K562 (cell line): Measurements from ENCODE around the gene AMIGO3. TPM values are rescaled to one million over a fixed set of nuclear protein-coding genes. Genes with fewer than 3 reads are reported as not detected.
"Not testable (repeated sequence)": the region's sequence is repeated elsewhere in the genome, so short reads cannot be mapped to it uniquely, and the experiment has no call there.

Experiments
- ATAC-seq: fragments of 200-7000 bp; cut with Tn5 transposase; 3 replicates; pipeline ENCODE4 v1.9.1; 2020; ENCODE audit warnings: moderate library complexity
- BruUV-seq: library from RNA; stranded (reverse); fragments of 400-500 nt; replicated peaks from 2 replicates; lab custom pipeline; 2021; lab: Mats Ljungman, UMichigan
- CTCF ChIA-PET: fragments of 300-600 bp; formaldehyde crosslinking; extraction: SDS; loops from one replicate; lab custom pipeline; 2021; ENCODE audit warnings: low intra/inter-chr PET ratio; lab: Yijun Ruan, JAX
- POLR2A ChIA-PET: fragments of 300-600, 350-650 bp; sonication (Branson Sonifier 250); formaldehyde crosslinking; extraction: SDS; loops from one replicate; lab custom pipeline; 2021; ENCODE audit warnings: antibody characterized with exemption, inconsistent platforms; lab: Yijun Ruan, JAX
- DNase-seq, 4 experiments: peaks; one replicate each; pipeline versions ENCODE4 v3.0.0 to v3.0.0-alpha.2; 2011 to 2018; ENCODE audit warnings: low spot score in 3 of 4, mixed read lengths in 3 of 4; ENCODE audit errors: extremely low read depth in 1 of 4
- FAIRE-seq: peaks from 2 replicates; lab custom pipeline; 2011; peaks lifted over from hg19 to GRCh38; lab: Jason Lieb, UNC
- H2AFZ ChIP-seq: 2 replicates; pipeline ENCODE4 v1.6.0; 2011; ENCODE audit warnings: low read depth, low read length, control low read depth, inconsistent platforms
- H3K27ac ChIP-seq: fragments of 200-600 bp; 3 replicates; pipeline ENCODE4 v1.8.0; 2011; ENCODE audit warnings: low read depth, mild to moderate bottlenecking, control low read depth, inconsistent platforms, low read length, moderate library complexity, mixed read lengths; ENCODE audit errors: extremely low read depth
- H3K27me3 ChIP-seq, 2 experiments: fragments of 300-600 bp in 1 of 2; 2 replicates in 1 of 2; 3 replicates in 1 of 2; pipeline versions ENCODE4 v1.6.0 to v1.8.0; 2011; ENCODE audit warnings: inconsistent platforms in 2 of 2, low read length in 2 of 2, mild to moderate bottlenecking in 1 of 2, mixed read lengths in 1 of 2, moderate library complexity in 1 of 2; ENCODE audit not compliant: control insufficient read depth in 2 of 2, insufficient read depth in 2 of 2
- H3K36me3 ChIP-seq: fragments of 300-600 bp; 3 replicates; pipeline ENCODE4 v1.8.0; 2011; ENCODE audit warnings: mild to moderate bottlenecking, low read length, inconsistent platforms; ENCODE audit not compliant: control insufficient read depth, insufficient read depth
- H3K4me1 ChIP-seq, 2 experiments: fragments of 200-600 bp in 1 of 2; replicated peaks in 1 of 2; 2 replicates in 1 of 2; 3 replicates in 1 of 2; pipeline versions ENCODE4 v1.5.1 to v1.8.0; 2011; ENCODE audit warnings: inconsistent platforms in 2 of 2, low read length in 2 of 2, mild to moderate bottlenecking in 1 of 2, mixed read lengths in 1 of 2, moderate library complexity in 1 of 2; ENCODE audit not compliant: control insufficient read depth in 2 of 2, insufficient read depth in 2 of 2
- H3K4me2 ChIP-seq: 2 replicates; pipeline ENCODE4 v1.6.1; 2011; ENCODE audit warnings: low read length, control low read depth, inconsistent platforms, mixed read lengths; ENCODE audit not compliant: insufficient read depth
- H3K4me3 ChIP-seq: fragments of 200-600 bp; sonication (generic), shearing (Covaris generic); 2 replicates; pipeline ENCODE4 v1.5.1; 2016; ENCODE audit warnings: control low read depth, inconsistent platforms
- H3K79me2 ChIP-seq: fragments of 200-600 bp; 3 replicates; pipeline ENCODE4 v1.8.0; 2011; ENCODE audit warnings: low read length, inconsistent platforms; ENCODE audit not compliant: control insufficient read depth, insufficient read depth
- H3K9ac ChIP-seq, 2 experiments: 2 replicates each; pipeline versions ENCODE4 v1.6.0 to v1.6.1; 2011; ENCODE audit warnings: low read depth in 2 of 2, low read length in 2 of 2, control low read depth in 1 of 2, inconsistent platforms in 1 of 2, mild to moderate bottlenecking in 1 of 2, mixed read lengths in 1 of 2; ENCODE audit not compliant: insufficient read depth in 1 of 2
- H3K9me1 ChIP-seq: one replicate; pipeline ENCODE4 v1.6.0; 2011; ENCODE audit warnings: inconsistent platforms, mild to moderate bottlenecking, low read length, moderate library complexity; ENCODE audit not compliant: control insufficient read depth, insufficient read depth
- H3K9me3 ChIP-seq: replicated peaks from 2 replicates; pipeline ENCODE4 v1.5.1; 2011; ENCODE audit warnings: low read depth, low read length, inconsistent platforms; ENCODE audit not compliant: control insufficient read depth, insufficient read depth
- H4K20me1 ChIP-seq: replicated peaks from 2 replicates; pipeline ENCODE4 v1.6.1; 2011; ENCODE audit warnings: low read length, inconsistent platforms, mixed read lengths; ENCODE audit not compliant: control insufficient read depth, insufficient read depth
- CCNT2 ChIP-seq: IDR thresholded peaks from 2 replicates; pipeline ENCODE4 v1.6.1; 2011; ENCODE audit warnings: borderline replicate concordance, low read depth, mild to moderate bottlenecking, moderate library complexity, mixed read lengths, low read length; ENCODE audit not compliant: insufficient read length; ENCODE audit errors: extremely low read depth
- EP300 ChIP-seq: IDR thresholded peaks from 2 replicates; pipeline ENCODE4 v1.6.1; 2012; ENCODE audit warnings: low read length, improper control_type of control experiment
- POLR2AphosphoS5 ChIP-seq: IDR thresholded peaks from 2 replicates; pipeline ENCODE4 v1.6.1; 2011; ENCODE audit warnings: mild to moderate bottlenecking, low read depth, low read length, moderate library complexity; ENCODE audit not compliant: control insufficient read depth, insufficient read depth
- RCOR1 ChIP-seq, 2 experiments: IDR thresholded peaks; 2 replicates each; pipeline ENCODE4 v1.6.1; 2012; ENCODE audit warnings: low read depth in 2 of 2, low read length in 2 of 2, borderline replicate concordance in 1 of 2, improper control_type of control experiment in 1 of 2
- TAF1 ChIP-seq: IDR thresholded peaks from 2 replicates; pipeline ENCODE4 v1.6.1; 2011; ENCODE audit warnings: mild to moderate bottlenecking, low read length, moderate library complexity; ENCODE audit not compliant: insufficient read depth, control insufficient read depth, severe bottlenecking; ENCODE audit errors: extremely low read depth
- YY1 ChIP-seq, 3 experiments: IDR thresholded peaks; 2 replicates each; pipeline ENCODE4 v1.6.1; 2011; ENCODE audit warnings: low read length in 2 of 3, mild to moderate bottlenecking in 2 of 3, moderate library complexity in 2 of 3, borderline replicate concordance in 1 of 3, control low read depth in 1 of 3, low read depth in 1 of 3; ENCODE audit not compliant: insufficient read depth in 3 of 3, insufficient replicate concordance in 2 of 3, control insufficient read depth in 1 of 3, insufficient read length in 1 of 3; ENCODE audit errors: extremely low read depth in 1 of 3
- ZBTB7A ChIP-seq: IDR thresholded peaks from 2 replicates; pipeline ENCODE4 v1.6.1; 2011; ENCODE audit warnings: low read depth, mild to moderate bottlenecking, low read length, moderate library complexity, borderline replicate concordance; ENCODE audit not compliant: control insufficient read depth
- WGBS: fragments of 100-300 bp; shearing (Covaris generic); methylation state at CpG from one replicate; pipeline ENCODE4 v1.1.6; 2016; ENCODE audit warnings: low coverage, mixed read lengths; ENCODE audit not compliant: insufficient coverage; ENCODE audit errors: missing lambda C conversion rate; 5-methylcytosine and 5-hydroxymethylcytosine counted together
- in situ Hi-C: fragments of 300-500 bp; cut with MboI; formaldehyde crosslinking; loops from 4 replicates; pipeline ENCODE4 v1.15.0; 2018; ENCODE audit warnings: inconsistent platforms, mixed read lengths
- intact Hi-C: fragments of 100-400 bp; cut with micrococcal nuclease; formaldehyde crosslinking; loops from 2 replicates; pipeline ENCODE4 v1.14.2; 2022
- polyA plus RNA-seq, 8 experiments: library from polyadenylated mRNA; depleted of rRNA in 4 of 8; stranded (reverse) in 5 of 8; unstranded in 3 of 8; fragments of >200 nt; fragmentation: Nextera tagmentation in 2 of 8; fragmentation: Illumina TruSeq in 1 of 8; extraction: Ambion mirVana in 2 of 8; extraction: Trizol in 1 of 8; gene quantifications; 2 replicates each; pipeline versions ENCODE4 v1.2.1 to v1.2.3, GENCODE V29; 2011 to 2014; ENCODE audit warnings: inconsistent platforms in 1 of 8, missing spikeins in 1 of 8
- total RNA-seq, 7 experiments: library from RNA; depleted of rRNA in 6 of 7; stranded (reverse); fragments of >200 nt in 6 of 7; fragmentation: Illumina TruSeq in 2 of 7; extraction: Trizol in 2 of 7; gene quantifications; 2 replicates each; pipeline versions ENCODE4 v1.2.1 to v1.2.3, GENCODE V29; 2011 to 2021; ENCODE audit warnings: low replicate concordance in 1 of 7

Gene AMIGO3
- total and polyA plus RNA-seq, 9 of the 15 experiments (the other 6 are each of a cell fraction or from before 2014, with no cell fraction given): 0.13 to 2.8 (median 0.44) TPM; not detected in 4

GRCh38 chr3:49688338-49689045, 31.0 kb downstream of the AMIGO3 start:
- not testable (repeated sequence) for H3K27me3 ChIP-seq, H3K9me3 ChIP-seq
- peak; percentile 38 to 57 (median 44) for DNase-seq
- H3K79me2 ChIP-seq: peaks cover 22% of the 10 kb centered on the region
- TF ChIP-seq RCOR1 (IDR thresholded peaks at IDR 0.05; ENCODE audit: borderline replicate concordance in 1 of 2, low read depth in 2 of 2, low read length in 2 of 2) (peak in 1 of 2 experiments; percentile 10; a peak in 1 of 4 replicates), CCNT2 (peak; percentile 1), TAF1 (peak; percentile 11), POLR2AphosphoS5 (0 out of 2 replicates have a peak, but pooled peaks have one; percentile 11), YY1 (IDR thresholded peaks at IDR 0.05; ENCODE audit: borderline replicate concordance in 1 of 3, control insufficient read depth in 1 of 3, extremely low read depth in 1 of 3, insufficient read depth in 3 of 3, insufficient read length in 1 of 3, insufficient replicate concordance in 2 of 3, low read depth in 1 of 3, low read length in 2 of 3) (peak in 1 of 3 experiments; percentile 4), ZBTB7A (peak; percentile 33; the same call in 1 of the 2 replicates), EP300 (0 out of 2 replicates have a peak, but pooled peaks have one; percentile 54)
- TF ChIP-seq, all 486 proteins: peak for 7; not testable (repeated sequence) for 479
- BruUV-seq, intact Hi-C loops, H3K36me3 ChIP-seq, CTCF ChIA-PET, in situ Hi-C loops, H4K20me1 ChIP-seq, FAIRE-seq, POLR2A ChIA-PET, H3K9me1 ChIP-seq: not testable (repeated sequence)
- Histone ChIP-seq H3K9ac (peak overlapping the region; percentile 72 to 94), H3K4me1 (peaks cover 6 to 33% of the 10 kb centered on the region in 2 experiments; a peak in 4 of 5 replicates), H3K4me2 (peak overlapping the region; percentile 81), H3K27ac (peak overlapping the region; percentile 87), H3K4me3 (peak overlapping the region; percentile 66), H2AFZ (0 out of 2 replicates have a peak overlapping the region, but pooled peaks have one; percentile 48)
- ATAC-seq: peak; percentile 43
- 33% methylated on average over 7 of the region's 7 CpGs for WGBS
